Measurements from ENCODE around the gene PRLHR.

Gene PRLHR

DNA sequence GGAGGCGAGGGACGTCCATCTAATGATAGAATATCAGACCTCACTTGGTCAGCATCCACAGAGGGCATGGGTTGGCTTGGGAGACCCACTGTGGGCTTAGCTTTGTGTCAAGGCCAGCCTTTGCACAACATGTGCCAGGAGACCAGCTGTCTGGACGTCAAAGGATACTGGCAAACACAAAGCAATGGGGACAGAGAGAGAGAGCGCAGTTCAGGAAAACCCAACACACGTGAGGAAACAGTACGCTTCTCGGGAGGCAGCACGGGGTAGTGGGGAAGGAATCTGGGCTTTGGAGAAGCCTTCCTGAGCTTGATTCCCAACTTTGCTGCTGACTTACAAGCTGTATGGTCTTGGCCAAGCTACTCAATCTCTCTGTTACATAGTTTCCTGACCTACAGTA lies 14.7 kb downstream of the PRLHR start:
- DNase-seq (ENCODE audit: low spot score), result no peak
- TF ChIP-seq, protein P1, sequence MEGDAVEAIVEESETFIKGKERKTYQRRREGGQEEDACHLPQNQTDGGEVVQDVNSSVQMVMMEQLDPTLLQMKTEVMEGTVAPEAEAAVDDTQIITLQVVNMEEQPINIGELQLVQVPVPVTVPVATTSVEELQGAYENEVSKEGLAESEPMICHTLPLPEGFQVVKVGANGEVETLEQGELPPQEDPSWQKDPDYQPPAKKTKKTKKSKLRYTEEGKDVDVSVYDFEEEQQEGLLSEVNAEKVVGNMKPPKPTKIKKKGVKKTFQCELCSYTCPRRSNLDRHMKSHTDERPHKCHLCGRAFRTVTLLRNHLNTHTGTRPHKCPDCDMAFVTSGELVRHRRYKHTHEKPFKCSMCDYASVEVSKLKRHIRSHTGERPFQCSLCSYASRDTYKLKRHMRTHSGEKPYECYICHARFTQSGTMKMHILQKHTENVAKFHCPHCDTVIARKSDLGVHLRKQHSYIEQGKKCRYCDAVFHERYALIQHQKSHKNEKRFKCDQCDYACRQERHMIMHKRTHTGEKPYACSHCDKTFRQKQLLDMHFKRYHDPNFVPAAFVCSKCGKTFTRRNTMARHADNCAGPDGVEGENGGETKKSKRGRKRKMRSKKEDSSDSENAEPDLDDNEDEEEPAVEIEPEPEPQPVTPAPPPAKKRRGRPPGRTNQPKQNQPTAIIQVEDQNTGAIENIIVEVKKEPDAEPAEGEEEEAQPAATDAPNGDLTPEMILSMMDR (IDR thresholded peaks at IDR 0.05; ENCODE audit: extremely low read depth, missing control alignments), result no peak

DNA sequence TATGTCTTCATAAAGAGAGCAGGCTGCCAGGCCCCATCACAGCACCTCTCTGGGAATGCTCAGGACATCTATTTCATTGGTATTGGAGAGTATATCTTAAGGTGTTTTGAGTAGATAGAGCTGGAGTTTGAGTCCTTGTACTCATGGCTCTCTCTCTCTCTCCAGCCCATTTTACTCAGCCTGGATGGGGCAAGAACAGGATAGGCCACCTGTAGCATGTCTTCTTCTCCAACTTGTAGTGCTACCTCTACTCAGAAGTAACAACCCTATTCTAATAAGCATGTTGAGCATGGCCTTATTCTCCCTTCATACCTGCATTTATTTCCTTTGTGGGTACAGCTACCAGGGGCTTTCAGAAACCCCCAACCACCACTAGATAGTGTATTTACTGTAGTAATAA lies 21.9 kb downstream of the PRLHR start:
- no peak for DNase-seq (ENCODE audit: low spot score)
- TF ChIP-seq, protein P1 (IDR thresholded peaks at IDR 0.05; ENCODE audit: extremely low read depth, missing control alignments), result no peak

DNA sequence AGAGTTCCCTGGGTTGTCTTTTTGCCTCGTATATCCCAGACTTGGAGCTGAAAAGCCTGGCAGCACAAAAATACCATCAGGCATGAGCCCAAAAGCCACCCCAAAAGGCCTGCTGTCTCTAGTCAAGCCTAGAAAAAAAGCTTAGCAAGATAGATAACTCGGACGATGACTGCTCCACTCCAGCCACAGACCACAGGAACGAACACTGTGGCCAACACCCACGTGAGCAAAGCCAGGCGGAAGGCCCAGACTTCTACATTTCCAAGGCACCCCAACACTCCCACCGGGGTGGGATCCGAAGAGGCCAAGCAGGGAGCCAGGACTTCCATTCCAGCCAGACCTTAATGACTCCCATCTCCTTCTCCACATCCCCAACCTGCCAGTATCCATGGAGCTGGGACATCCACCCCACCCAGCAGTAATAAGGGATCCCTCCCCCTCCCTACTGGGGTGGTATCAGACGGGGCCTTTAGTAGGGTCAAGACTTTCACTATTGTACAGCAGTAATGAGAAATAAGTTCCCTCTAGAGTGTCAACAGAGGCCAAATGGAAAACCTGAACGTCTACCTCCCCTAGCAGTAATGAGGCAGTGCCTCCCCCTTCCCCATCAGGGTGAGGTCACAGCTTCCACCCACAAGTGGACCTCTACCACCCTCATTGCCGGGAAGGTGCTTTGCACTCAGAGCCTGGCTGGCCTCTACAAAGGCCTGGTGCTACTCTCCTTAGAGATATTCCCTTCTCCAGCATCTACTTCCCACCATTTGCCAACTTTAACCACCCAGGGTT lies 23.0 kb downstream of the PRLHR start:
- no peak for DNase-seq (ENCODE audit: low spot score)
- TF ChIP-seq, protein P1 (IDR thresholded peaks at IDR 0.05; ENCODE audit: extremely low read depth, missing control alignments), result no peak

DNA sequence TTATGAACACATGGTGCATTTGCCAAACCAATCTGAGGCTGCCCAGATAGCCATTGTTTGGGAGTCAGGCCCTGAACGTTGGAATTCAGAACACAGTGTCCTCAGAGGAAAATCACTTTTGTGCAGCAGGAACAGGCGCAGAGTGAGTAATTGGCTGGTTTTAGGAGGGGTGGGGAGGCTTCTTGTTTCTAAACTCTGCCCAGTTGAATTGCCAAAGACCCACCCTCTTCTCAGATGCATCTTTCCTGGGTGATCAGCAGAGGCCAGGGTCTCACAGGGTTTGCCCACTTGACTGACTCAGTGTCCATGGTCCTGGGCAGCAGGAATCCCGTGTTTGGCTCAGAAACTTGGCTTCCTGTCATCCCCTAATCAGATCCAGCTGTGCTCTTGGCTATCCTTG lies 24.3 kb downstream of the PRLHR start:
- no peak for DNase-seq (ENCODE audit: low spot score)

DNA sequence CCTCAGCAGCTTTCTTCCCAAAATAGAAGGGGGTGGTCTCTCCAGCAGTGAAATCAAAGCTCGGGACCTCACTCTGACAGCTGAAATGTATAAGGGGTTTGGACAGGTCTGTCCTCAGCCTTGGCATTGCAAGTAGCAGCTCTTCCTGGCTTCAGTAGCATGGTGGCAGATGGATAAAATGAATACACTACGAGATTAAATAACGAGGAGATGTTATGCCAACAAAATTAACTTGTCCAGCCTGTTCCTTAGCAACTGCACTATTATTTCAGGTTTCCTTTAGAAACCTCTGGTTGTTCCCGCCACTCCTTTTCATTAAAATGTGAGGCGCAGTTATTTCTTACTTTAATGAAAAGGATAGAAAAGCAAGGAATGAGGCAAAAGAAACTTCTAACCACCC lies 24.9 kb downstream of the PRLHR start:
- no peak for DNase-seq (ENCODE audit: low spot score)
- TF ChIP-seq, protein P1 (IDR thresholded peaks at IDR 0.05; ENCODE audit: extremely low read depth, missing control alignments), result no peak

More for the DNA sequence above, 24.3 kb downstream of the PRLHR start:
- TF ChIP-seq, protein P1 (IDR thresholded peaks at IDR 0.05; ENCODE audit: extremely low read depth, missing control alignments), result no peak

DNA sequence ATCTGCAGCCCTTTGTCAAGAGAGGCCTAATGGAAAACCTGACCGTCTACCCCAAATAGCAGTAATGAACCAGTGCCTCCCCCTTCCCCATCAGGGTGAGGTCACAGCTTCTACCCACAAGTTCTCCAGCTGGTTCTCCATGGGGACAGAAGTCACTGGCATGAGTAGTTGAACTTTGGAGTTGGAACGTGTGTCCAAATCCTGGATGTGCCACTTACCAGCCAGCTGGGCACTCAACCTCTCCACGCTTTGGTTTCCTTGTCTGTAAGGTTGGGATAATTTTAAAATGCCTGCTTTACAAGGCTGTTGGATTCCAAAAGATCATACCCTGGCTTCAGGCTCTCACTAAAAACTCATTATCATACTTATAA lies 25.6 kb downstream of the PRLHR start:
- TF ChIP-seq, protein P1 (IDR thresholded peaks at IDR 0.05; ENCODE audit: extremely low read depth, missing control alignments), result no peak
- no peak for DNase-seq (ENCODE audit: low spot score)

DNA sequence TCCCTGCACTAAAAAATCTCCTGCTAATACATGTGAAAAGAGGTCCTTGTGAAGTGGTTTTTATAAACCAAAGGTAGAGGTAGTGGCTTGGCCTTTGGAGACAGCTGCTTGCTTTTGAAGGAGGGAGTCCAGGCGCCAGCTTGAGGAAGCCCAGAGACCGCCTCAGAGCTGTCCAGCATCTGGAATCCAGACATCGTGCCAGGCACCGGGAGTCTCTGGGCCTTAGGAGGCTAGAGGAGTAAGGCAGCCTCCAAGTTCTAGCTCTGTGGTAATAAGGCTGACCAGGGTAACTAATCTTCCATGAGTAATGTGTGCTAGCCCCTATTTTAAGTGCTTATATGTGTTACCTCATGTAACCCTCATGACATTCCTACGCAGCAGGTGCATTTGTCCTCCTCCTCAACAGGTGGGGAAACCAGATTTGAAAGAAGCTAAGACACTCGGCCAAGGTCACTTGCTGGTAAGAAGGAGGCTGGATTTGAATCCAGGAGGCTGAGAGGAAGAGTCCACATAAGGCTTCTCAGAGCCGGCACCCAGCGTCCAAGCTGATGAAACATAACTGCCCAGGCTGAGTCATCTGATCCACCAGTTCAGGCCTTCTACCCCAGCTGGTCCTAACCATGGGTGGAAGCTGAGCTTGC lies 26.1 kb downstream of the PRLHR start:
- TF ChIP-seq, protein P1 (IDR thresholded peaks at IDR 0.05; ENCODE audit: extremely low read depth, missing control alignments), result no peak
- no peak for DNase-seq (ENCODE audit: low spot score)

Measured in GM20000 (cell line).